Vein endothelial cell (primary cell): ENCODE results near the gene EFCAB3. TPM values are rescaled to one million over a fixed set of nuclear protein-coding genes. Genes with fewer than 3 reads are reported as not detected.

Experiments
- small RNA-seq: library from RNA; depleted of rRNA; stranded (forward); fragments of <200 nt; gene quantifications from one replicate; pipeline ENCODE3, GENCODE V24; 2012
- total RNA-seq: library from RNA; depleted of rRNA; stranded (reverse); fragments of >200 nt; gene quantifications from 2 replicates; pipeline ENCODE4 v1.2.3, GENCODE V29; 2012

EFCAB3 gene
- not detected in 2 replicates for total RNA-seq

GRCh38 chr17:62380253-62380652 is at the start of gene EFCAB3:
Gene EFCAB3 (plus strand): TSS chr17:62380553. CDS start chr17:62382980, 2,427 bp downstream.

GRCh38 chr17:62423647-62424461 is 43.5 kb downstream of the EFCAB3 start, which contains the start of gene METTL2A:
Gene METTL2A (plus strand): TSS chr17:62423897. CDS start chr17:62423903, 6 bp downstream.

Small RNA genes lying within 50 kb of the gene (small RNA-seq; reads per million reads assigned to genes)
- not detected for gene RNU7-52P

Other genes with a start within 250 kb of the EFCAB3 start
- gene METTL2A, start 43.3 kb downstream of the EFCAB3 start, total RNA-seq: 18.6 and 21.6 TPM in 2 replicates
- 34.6 and 51.4 TPM in 2 replicates for gene TLK2, start 98.3 kb downstream of the EFCAB3 start, total RNA-seq
- 13.7 and 39.8 TPM in 2 replicates for gene MRC2, start 247.1 kb downstream of the EFCAB3 start, total RNA-seq